NCI-H460 (cell line): ENCODE results near the gene NR1D1. TPM values are rescaled to one million over a fixed set of nuclear protein-coding genes. Genes with fewer than 3 reads are reported as not detected.

Experiments
- DNase-seq: peaks from one replicate; pipeline ENCODE4 v3.0.0-alpha.2; 2016; ENCODE audit warnings: low read depth; ENCODE audit errors: extremely low read depth
- total RNA-seq: library from RNA; depleted of rRNA; stranded (reverse); fragments of >200 nt; shearing (Covaris generic); gene quantifications from 2 replicates; pipeline ENCODE4 v1.2.3, GENCODE V29; 2014

The NR1D1 gene
- total RNA-seq, 1 experiment from 2014 or later: 4.2 TPM

- DNase-seq: no peak
These were observed 2.2 kb downstream of the NR1D1 start for GRCh38 chr17:40097931-40098845.

- DNase-seq: no peak
These were observed 3.3 kb downstream of the NR1D1 start for GRCh38 chr17:40097087-40097486.

GRCh38 chr17:40095944-40096791, 4.2 kb downstream of the NR1D1 start:
- DNase-seq: no peak

GRCh38 chr17:40095351-40095943, 4.9 kb downstream of the NR1D1 start:
- no peak for DNase-seq

- DNase-seq: no peak
These were observed 5.5 kb downstream of the NR1D1 start for GRCh38 chr17:40094874-40095273.

DNA sequence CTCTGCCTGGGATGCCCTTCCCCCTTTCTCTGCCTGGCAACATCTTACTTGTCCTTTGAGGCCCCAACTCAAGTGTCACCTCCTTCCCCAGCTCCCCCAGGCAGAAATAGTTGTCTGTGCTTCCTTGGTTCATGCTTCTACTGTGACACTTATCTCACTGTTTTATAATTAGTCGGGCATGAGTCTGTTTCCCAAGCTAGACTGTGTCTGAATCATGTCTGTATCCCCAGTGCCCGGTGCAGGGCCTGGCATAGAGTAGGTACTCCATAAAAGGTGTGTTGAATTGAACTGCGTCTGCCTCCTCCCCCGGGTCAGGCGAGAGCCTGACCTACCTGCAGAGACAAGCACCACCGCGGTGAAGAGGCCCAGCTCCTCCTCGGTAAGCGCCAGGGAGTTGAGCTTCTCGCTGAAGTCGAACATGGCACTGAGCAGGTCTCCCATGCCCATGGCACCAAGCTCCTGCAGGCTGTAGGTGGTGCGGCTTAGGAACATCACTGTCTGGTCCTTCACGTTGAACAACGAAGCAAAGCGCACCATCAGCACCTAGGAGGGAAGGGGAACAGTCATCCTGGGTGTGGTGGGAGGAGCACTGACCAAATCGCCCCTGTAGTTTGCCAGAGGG, 6.7 kb downstream of the NR1D1 start:
- no peak for DNase-seq

DNA sequence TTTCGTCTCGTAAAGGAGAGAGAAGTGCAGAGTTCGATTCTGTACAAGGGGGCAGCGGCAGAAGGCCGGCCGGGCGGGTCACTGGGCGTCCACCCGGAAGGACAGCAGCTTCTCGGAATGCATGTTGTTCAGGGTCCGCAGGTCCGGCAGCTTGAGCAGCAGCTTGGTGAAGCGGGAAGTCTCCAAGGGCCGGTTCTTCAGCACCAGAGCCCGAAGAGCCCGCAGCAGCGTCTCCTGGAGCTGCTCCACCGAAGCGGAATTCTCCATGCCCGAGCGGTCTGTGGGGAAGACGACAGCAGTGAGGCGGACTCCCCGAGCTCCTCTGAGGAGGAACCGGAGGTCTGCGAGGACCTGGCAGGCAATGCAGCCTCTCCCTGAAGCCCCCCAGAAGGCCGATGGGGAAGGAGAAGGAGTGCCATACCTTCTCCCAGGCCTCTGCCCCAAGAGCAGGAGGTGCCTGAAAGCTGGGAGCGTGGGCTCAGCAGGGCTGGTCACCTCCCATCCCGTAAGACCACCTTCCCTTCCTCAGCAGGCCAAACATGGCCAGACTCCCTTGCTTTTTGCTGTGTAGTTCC, 7.3 kb downstream of the NR1D1 start:
- no peak for DNase-seq

DNA sequence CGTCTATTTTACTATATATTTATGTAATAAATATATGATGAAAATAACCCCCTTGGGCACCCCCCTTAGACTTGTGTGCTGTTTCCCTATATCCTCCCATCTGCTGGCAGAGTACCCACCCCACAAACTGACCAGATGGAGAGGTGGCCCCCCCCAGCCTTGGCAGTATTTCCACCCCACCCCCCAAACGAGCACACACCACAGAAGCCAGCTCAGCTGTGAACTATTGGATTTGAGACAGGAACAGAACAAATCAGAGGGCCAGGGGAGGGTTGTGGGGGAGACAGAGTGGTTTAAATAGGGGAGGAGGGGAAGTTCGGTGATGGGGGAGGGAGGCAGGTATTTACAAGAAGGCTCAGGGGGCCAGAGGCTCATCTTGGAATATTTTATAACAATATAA, 7.8 kb downstream of the NR1D1 start:
- DNase-seq: no peak

- DNase-seq: no peak
These were observed 8.5 kb downstream of the NR1D1 start for GRCh38 chr17:40091691-40092397.

GRCh38 chr17:40090237-40091119, 9.9 kb downstream of the NR1D1 start:
- no peak for DNase-seq

DNA sequence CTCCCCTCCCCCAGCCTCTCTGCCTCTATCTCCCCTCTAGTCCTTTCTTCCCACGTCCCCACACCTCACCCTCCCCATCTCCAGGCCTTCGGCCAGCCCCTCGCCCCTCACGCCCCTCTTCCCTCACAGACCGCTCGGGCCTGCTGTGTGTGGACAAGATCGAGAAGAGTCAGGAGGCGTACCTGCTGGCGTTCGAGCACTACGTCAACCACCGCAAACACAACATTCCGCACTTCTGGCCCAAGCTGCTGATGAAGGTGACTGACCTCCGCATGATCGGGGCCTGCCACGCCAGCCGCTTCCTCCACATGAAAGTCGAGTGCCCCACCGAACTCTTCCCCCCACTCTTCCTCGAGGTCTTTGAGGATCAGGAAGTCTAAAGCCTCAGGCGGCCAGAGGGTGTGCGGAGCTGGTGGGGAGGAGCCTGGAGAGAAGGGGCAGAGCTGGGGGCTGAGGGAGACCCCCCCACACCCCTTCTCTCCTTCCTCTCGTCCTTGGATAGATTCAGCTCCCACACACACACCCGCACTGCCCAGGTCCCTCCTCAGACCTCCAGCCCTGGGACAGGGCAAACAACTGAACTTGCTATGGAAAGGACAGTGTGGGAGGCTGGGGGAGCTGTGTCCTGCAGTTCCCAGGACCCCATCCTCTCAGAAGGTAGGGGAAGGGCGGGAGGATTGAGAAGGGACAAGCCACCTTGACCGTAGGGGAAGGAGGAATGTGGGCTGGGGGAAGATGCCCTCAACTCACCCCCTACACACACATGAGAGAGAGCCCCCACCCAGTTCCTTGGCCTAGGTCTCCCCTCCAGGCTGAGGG, 11.1 kb downstream of the NR1D1 start:
- DNase-seq: no peak

DNA sequence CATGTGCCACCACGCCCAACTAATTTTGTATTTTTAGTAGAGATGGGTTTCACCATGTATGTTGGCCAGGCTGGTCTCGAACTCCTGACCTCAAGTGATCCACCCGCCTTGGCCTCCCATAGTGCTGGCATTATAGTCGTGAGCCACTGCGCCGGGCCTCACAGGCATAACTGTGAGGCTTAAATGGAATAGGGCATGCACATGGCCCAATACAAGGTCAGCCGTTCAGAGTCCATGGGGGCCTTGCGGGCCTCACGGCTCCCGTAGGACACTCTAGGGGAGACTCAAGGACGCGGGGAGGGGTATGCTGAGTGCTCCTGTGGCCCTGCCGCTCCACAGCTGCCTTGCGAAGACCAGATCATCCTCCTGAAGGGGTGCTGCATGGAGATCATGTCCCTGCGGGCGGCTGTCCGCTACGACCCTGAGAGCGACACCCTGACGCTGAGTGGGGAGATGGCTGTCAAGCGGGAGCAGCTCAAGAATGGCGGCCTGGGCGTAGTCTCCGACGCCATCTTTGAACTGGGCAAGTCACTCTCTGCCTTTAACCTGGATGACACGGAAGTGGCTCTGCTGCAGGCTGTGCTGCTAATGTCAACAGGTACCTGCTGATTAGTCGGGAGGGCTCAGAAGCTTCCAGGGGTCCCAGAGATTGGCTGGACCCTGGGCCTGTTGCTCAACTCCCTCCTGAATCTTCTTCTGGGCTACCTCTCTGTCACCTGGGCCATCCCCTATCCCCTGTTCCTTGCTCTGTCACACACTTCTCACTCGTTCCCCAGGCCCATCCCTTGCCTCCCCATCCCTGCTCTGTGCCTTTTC, 12.3 kb downstream of the NR1D1 start:
- no peak for DNase-seq

GRCh38 chr17:40087049-40087794, 13.2 kb downstream of the NR1D1 start:
- DNase-seq: no peak

DNA sequence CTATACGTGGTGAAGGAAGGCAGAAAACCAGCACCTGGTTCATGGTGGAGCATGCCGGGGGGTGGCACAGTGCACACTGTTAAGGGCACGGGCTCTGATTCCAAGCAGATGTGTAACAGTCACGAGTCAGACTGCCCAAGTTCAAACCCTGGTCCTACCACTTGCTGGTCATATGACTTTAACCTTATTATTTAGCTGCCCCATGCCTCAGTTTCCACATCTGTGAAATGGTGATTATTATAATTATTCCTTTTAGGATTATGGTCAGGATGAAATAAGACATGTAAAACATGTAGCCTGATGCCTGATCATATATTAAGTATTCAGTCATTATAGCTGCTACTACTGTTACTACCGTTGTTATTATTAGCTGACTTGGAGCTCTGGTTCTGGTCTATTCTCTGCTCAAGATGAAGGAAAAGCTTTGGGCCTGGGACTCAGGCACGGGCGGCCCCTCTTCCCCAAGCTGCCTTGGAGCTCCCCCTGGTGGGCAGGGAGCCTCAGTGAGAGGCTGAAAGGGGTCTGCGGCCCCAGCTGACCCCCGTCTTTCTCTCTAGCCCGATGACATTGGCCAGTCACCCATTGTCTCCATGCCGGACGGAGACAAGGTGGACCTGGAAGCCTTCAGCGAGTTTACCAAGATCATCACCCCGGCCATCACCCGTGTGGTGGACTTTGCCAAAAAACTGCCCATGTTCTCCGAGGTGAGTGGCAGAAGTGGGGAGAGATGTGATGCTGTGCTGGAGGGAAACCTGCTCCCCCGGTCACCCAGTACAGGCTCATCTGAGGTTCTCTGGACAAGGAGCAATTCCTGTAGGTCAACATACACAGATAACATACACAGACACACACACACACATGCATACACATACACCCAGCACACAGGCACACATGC, 14.0 kb downstream of the NR1D1 start:
- no peak for DNase-seq

- no peak for DNase-seq
These were observed 15.9 kb downstream of the NR1D1 start for GRCh38 chr17:40084477-40084876.
